T-helper 17 cell (primary cell): ENCODE results near the gene GNB1L. TPM values are rescaled to one million over a fixed set of nuclear protein-coding genes. Genes with fewer than 3 reads are reported as not detected.

Experiments
- ATAC-seq: fragments of 150-1000 bp; cut with Tn5 transposase; 2 replicates; pipeline ENCODE4 v1.10.0; 2021; ENCODE audit warnings: mild to moderate bottlenecking, moderate library complexity
- DNase-seq, 3 donors: peaks; one replicate each; pipeline versions ENCODE4 v3.0.0 to v3.0.0-alpha.2; 2020 to 2021
- H3K9me3 ChIP-seq: one replicate; pipeline ENCODE4 v1.7.0; 2013; ENCODE audit warnings: low read length, mild to moderate bottlenecking; ENCODE audit not compliant: control insufficient read depth, poor library complexity, severe bottlenecking
- H3K27ac Mint-ChIP-seq: one replicate; pipeline ENCODE4 v1.8.0; 2022; ENCODE audit warnings: mild to moderate bottlenecking, moderate library complexity, mixed read lengths
- H3K27me3 Mint-ChIP-seq: one replicate; pipeline ENCODE4 v1.8.0; 2022; ENCODE audit warnings: mixed read lengths
- H3K36me3 Mint-ChIP-seq: one replicate; pipeline ENCODE4 v1.8.0; 2022; ENCODE audit warnings: low read depth, mixed read lengths
- H3K4me1 Mint-ChIP-seq: one replicate; pipeline ENCODE4 v1.8.0; 2022; ENCODE audit warnings: mild to moderate bottlenecking, mixed read lengths
- H3K4me3 Mint-ChIP-seq: one replicate; pipeline ENCODE4 v1.8.0; 2022; ENCODE audit warnings: mild to moderate bottlenecking, moderate library complexity, mixed read lengths
- total RNA-seq, 4 donors: library from RNA in 2 of 4; stranded (reverse) in 2 of 4; gene quantifications; one replicate each; pipeline ENCODE4 v1.2.3 and lab custom pipeline; 2022 to 2026

The GNB1L gene
- total RNA-seq, 2 donors from 2014 or later = 5.0 to 6.2 TPM

DNA sequence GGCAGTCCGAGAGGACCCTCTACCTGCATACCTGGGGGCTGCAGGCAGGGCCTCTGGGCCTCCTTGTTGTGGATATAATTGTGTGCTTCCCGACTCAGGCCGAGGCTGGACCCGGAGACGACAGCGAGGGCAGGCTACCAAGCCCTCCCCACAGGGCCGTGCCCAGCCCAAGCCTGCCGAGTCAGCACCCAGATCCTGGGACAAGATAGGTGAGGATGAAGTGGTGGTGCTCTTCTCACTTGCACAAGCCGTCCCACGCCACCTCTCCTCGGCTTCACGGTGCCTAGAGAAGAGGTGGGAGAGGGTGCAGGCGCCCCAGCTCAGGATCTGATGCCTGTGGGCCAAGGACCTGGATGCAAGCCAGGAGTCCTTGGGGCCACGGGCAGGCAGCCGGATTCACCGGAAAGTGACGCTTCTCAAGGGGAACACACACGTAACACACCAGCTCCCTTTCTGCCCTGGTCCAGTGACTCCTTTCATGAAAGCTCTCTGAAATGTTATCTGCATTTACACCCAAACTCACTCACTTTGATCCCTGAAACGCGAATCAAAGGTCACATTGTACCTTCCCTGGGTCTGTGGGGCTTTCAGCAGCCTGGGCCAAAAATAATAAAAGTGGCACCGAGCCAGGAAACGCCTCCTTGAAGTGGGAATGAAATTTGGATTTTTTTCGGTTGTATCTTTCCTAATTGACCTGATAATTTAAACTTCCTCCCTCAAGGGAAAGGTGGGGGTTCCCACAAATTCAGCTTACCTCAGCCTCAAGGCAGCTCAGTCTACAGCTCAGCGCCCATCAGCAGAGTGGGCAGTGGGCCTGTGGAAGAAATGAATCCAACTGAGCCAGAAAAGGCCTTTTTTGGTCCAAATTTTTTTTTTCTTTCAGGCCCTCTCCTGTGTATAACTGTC, 1.1 kb upstream of the GNB1L start:
- H3K27me3 Mint-ChIP-seq = no peaks in the 10 kb centered on the region
- DNase-seq (no peak), ATAC-seq (peak; percentile 18)
- H3K4me3 Mint-ChIP-seq = peak overlapping the region; percentile 95
- no peaks in the 10 kb centered on the region for H3K36me3 Mint-ChIP-seq
- H3K27ac Mint-ChIP-seq = peak overlapping the region; percentile 92
- H3K4me1 Mint-ChIP-seq = peaks cover 33% of the 10 kb centered on the region
- H3K9me3 ChIP-seq = no peaks in the 10 kb centered on the region

GRCh38 chr22:19853879-19854777, 546 bp downstream of the GNB1L start:
- no peaks in the 10 kb centered on the region for H3K9me3 ChIP-seq
- Mint-ChIP-seq H3K4me3 (peak overlapping the region; percentile 95), H3K4me1 (peaks cover 35% of the 10 kb centered on the region), H3K27ac (peak overlapping the region; percentile 92), H3K36me3 (no peaks in the 10 kb centered on the region), H3K27me3 (no peaks in the 10 kb centered on the region)
- ATAC-seq (no peak), DNase-seq (no peak)

DNA sequence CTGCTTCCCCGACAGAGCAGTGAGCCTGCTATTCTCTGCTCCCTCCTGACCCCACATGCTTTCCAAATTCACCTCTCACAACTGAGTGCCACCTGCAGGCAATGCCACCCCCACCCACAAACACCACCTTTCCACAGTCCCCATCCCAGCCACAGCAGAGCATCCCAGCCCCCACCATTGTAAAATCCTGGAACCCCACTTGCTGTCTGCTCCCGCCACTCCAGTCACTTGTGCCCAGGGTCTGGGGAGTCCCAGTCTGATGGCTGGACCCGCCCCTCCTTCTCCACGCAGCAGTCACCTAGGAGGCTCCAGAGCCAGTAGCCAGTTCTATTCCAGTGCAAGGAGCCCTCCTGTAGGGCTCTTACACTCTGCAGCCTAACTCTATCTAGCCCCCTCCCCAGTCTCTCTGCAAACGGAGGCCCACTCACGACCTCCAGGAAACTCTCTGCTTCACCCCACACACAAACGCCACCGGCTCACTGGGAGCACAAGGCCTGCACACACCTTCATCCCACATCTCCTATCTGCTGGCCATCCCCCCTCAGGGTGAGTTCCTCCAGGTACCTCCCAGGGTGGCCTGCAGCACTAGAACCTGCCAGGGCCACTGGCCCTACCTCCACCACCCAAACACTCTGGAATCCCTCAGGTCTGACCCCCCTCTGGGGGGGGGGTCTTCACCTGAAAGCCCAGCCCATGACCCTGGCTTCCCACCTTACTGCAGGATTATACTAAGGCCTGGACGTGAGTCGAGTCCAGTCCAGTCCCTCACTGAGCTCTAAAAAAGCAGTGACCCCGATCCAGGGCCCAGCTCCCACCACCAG, 1.4 kb downstream of the GNB1L start:
- no peaks in the 10 kb centered on the region for H3K27me3 Mint-ChIP-seq
- no peaks in the 10 kb centered on the region for H3K36me3 Mint-ChIP-seq
- ATAC-seq (no peak), DNase-seq (no peak)
- no peaks in the 10 kb centered on the region for H3K9me3 ChIP-seq
- H3K4me3 Mint-ChIP-seq = peak overlapping the region; percentile 95
- peak overlapping the region; percentile 92 for H3K27ac Mint-ChIP-seq
- peaks cover 40% of the 10 kb centered on the region for H3K4me1 Mint-ChIP-seq

GRCh38 chr22:19852177-19852781, 2.4 kb downstream of the GNB1L start:
- no peaks in the 10 kb centered on the region for H3K9me3 ChIP-seq
- peak overlapping the region; percentile 63 for H3K27ac Mint-ChIP-seq
- DNase-seq (no peak), ATAC-seq (no peak)
- no peaks in the 10 kb centered on the region for H3K27me3 Mint-ChIP-seq
- peak overlapping the region; percentile 95 for H3K4me3 Mint-ChIP-seq
- H3K36me3 Mint-ChIP-seq = no peaks in the 10 kb centered on the region
- H3K4me1 Mint-ChIP-seq = peaks cover 37% of the 10 kb centered on the region

GRCh38 chr22:19851291-19852176, 3.1 kb downstream of the GNB1L start:
- Mint-ChIP-seq H3K36me3 (no peaks in the 10 kb centered on the region), H3K27me3 (no peaks in the 10 kb centered on the region), H3K27ac (peak overlapping the region; percentile 63), H3K4me3 (no peak overlapping the region), H3K4me1 (peaks cover 32% of the 10 kb centered on the region)
- DNase-seq (no peak), ATAC-seq (no peak)
- no peaks in the 10 kb centered on the region for H3K9me3 ChIP-seq

DNA sequence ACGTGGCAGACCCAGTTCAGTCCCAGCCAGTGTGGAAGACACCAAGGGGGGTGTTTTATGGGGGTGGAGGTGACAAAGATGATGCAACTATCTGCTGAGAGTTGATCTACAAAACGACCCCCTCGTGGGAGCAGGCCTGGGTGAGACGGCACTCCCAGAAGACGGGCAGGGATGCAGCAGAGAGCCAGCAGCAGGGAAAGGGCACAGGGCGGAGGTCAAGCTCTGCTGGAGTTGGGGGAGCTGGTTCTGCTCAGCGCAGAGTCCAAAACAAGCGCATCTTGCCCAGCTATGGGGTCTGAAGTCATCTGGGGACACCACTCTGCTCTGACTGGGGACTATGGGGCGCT, 3.9 kb downstream of the GNB1L start:
- Mint-ChIP-seq H3K4me3 (no peak overlapping the region), H3K27ac (no peak overlapping the region), H3K4me1 (peaks cover 28% of the 10 kb centered on the region), H3K27me3 (no peaks in the 10 kb centered on the region), H3K36me3 (no peaks in the 10 kb centered on the region)
- no peak for DNase-seq
- ATAC-seq = no peak
- no peaks in the 10 kb centered on the region for H3K9me3 ChIP-seq

- no peak for DNase-seq
- H3K27me3 Mint-ChIP-seq = no peaks in the 10 kb centered on the region
- ATAC-seq = no peak
- H3K9me3 ChIP-seq = no peaks in the 10 kb centered on the region
- no peak overlapping the region for H3K27ac Mint-ChIP-seq
- H3K36me3 Mint-ChIP-seq = no peaks in the 10 kb centered on the region
- H3K4me1 Mint-ChIP-seq = peaks cover 27% of the 10 kb centered on the region
- H3K4me3 Mint-ChIP-seq = no peak overlapping the region
Observed at GRCh38 chr22:19849835-19850762, 4.6 kb downstream of the GNB1L start.

DNA sequence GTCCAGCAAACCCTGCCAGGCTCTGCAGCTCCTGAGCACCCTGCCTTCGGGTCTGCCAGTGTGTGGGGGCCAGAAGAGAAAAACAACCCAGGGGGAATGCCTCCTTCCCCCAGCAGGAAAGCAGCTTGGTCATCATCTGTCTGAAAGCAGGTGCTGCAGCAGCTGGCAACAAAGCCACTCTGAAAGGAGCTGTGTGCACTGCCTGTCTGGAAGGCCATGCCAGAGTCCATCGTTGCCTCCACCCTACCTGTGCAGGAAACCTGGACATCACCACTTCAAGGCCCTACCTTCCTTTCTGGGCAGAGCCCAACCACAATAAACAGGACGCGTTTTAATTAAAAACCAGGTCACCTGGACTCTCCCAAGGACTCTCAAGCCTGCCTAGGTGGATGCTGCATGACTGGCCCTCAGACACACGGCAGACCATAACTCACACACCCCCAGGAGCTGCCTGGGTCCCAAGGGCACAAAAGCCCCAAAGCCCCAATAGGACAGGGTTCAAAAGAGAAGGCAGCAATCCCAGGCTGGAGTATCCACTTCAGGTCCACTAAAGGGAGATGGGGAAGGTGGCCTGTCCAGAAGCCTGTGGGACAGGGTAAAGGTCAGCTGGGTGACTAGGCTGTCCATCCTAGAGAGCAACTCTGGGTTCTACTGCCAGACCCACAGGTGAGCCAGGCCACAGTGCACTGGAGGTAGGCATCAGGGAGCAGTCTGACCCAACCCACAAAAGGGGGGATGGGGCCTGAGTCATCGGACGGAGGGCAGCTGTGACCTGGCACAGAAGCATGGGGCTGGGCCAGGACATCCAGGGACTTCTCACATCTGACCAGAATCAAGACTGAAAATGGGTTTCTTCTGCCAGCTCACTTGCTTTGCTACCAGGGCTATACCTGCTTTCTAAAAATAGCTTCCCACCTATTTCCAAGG, 6.1 kb downstream of the GNB1L start:
- Mint-ChIP-seq H3K4me3 (no peak overlapping the region), H3K4me1 (peaks cover 26% of the 10 kb centered on the region), H3K27me3 (no peaks in the 10 kb centered on the region), H3K36me3 (no peaks in the 10 kb centered on the region), H3K27ac (no peak overlapping the region)
- no peaks in the 10 kb centered on the region for H3K9me3 ChIP-seq
- ATAC-seq = no peak
- no peak for DNase-seq

DNA sequence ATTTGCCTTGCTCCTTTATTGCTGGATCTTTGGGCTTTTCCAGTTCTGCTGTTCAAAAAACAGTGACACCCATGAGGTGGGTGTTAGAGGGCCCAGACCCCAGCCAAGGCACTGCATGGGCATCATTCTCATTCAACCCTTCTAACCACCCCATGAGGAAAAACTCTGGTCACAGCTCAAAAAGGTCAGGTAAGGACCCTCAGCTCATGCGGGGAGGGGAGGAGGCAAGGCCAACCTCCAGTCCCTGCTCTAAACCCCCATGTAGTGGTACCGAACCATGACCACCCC, 7.4 kb downstream of the GNB1L start:
- ATAC-seq = no peak
- H3K27ac Mint-ChIP-seq = no peak overlapping the region
- DNase-seq = no peak
- H3K27me3 Mint-ChIP-seq = no peaks in the 10 kb centered on the region
- H3K36me3 Mint-ChIP-seq = no peaks in the 10 kb centered on the region
- no peaks in the 10 kb centered on the region for H3K9me3 ChIP-seq
- peaks cover 14% of the 10 kb centered on the region for H3K4me1 Mint-ChIP-seq
- H3K4me3 Mint-ChIP-seq = no peak overlapping the region

DNA sequence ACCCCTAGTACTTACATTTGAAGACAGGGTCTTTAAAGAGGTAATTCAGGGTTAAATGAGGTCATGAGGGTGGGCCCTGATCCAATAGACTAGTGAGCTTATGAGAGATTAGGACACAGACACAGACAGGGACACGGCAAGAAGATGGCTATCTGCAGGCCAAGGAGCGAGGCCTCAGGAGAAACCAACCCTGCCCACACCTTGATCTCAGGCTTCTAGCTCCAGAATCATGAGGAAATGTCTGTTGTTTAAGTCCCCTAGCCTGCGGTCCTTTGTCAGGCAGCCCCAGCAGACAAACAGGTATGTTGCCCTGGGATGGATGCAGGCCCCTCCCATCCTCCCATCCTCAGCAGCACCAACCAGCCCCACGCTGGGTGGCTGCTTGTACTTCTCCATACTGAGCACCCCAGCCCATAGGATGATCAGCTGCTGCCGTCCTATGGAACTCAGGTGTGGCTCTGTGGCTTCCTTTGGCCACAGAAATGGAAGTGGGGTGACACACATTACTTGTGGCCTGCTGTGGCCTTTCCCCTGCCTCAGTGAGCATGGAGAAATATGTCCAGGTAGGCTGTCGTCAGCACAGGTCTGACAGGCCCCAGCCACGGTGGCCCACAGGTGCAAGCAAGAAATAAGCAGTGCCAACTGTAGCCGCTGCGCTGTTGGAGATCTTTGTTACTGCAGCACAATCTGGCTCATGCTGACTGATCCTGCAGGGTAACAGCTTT, 7.9 kb downstream of the GNB1L start:
- H3K9me3 ChIP-seq = no peaks in the 10 kb centered on the region
- DNase-seq (no peak), ATAC-seq (no peak)
- Mint-ChIP-seq H3K4me1 (peaks cover 14% of the 10 kb centered on the region), H3K4me3 (no peak overlapping the region), H3K27me3 (no peaks in the 10 kb centered on the region), H3K36me3 (no peaks in the 10 kb centered on the region), H3K27ac (no peak overlapping the region)
